HCT116 (cell line): ENCODE results near the gene IL17RB. TPM values are rescaled to one million over a fixed set of nuclear protein-coding genes. Genes with fewer than 3 reads are reported as not detected.

Experiments used
- ATAC-seq: fragments of 200-7000 bp; cut with Tn5 transposase; 2 replicates; pipeline ENCODE4 v1.9.1; 2020; ENCODE audit warnings: mild to moderate bottlenecking, moderate library complexity
- BruUV-seq: library from RNA; stranded (reverse); fragments of 400-500 nt; replicated peaks from 2 replicates; lab custom pipeline; 2021; lab: Mats Ljungman, UMichigan
- CTCF ChIA-PET: fragments of 300-600 bp; sonication (Branson Sonifier 250); formaldehyde crosslinking; loops from one replicate; lab custom pipeline; 2021; ENCODE audit warnings: antibody characterized with exemption; lab: Charles Lee
- POLR2A ChIA-PET: fragments of 300-600, 350-600 bp; sonication (Branson Sonifier 250); formaldehyde crosslinking; loops from one replicate; lab custom pipeline; 2021; ENCODE audit warnings: antibody characterized with exemption; lab: Charles Lee
- RAD21 ChIA-PET, 2 experiments: fragments of 300-600 bp; sonication (Branson Sonifier 250); formaldehyde crosslinking; loops; one replicate each; lab custom pipeline; 2023; ENCODE audit warnings: low total read pairs in 2 of 2; ENCODE audit not compliant: uncharacterized antibody in 2 of 2, unreplicated experiment in 2 of 2, low non-redundant PET in 1 of 2; lab: Charles Lee
- DNase-seq: peaks from one replicate; pipeline ENCODE4 v3.0.0-alpha.2; 2010; ENCODE audit warnings: low read depth, low spot score
- H2AFZ ChIP-seq: fragments of 200-600 bp; shearing (Covaris generic), sonication (generic); 2 replicates; pipeline ENCODE4 v1.6.1; 2017; ENCODE audit warnings: low read depth, mixed run types, mixed read lengths, antibody characterized with exemption, low read length; ENCODE audit not compliant: poor library complexity, severe bottlenecking
- H3K27ac ChIP-seq: 2 replicates; pipeline ENCODE4 v1.5.1; 2012; ENCODE audit warnings: low read depth, low read length
- H3K27me3 ChIP-seq: fragments of 200-600 bp; sonication (generic); 2 replicates; pipeline ENCODE4 v1.6.1; 2016; ENCODE audit warnings: mixed run types, low read length, mixed read lengths; ENCODE audit not compliant: insufficient read depth
- H3K36me3 ChIP-seq, 2 experiments: fragments of 200-500 bp in 1 of 2; fragments of 200-600 bp in 1 of 2; sonication (Bioruptor generic) in 1 of 2; sonication (generic) in 1 of 2; 2 replicates each; pipeline versions ENCODE4 v1.5.1 to v1.6.1; 2014 to 2016; ENCODE audit warnings: low read length in 2 of 2, inconsistent platforms in 1 of 2, mixed read lengths in 1 of 2, mixed run types in 1 of 2; ENCODE audit not compliant: insufficient read depth in 2 of 2, control insufficient read depth in 1 of 2
- H3K4me1 ChIP-seq, 2 experiments: fragments of 200-600 bp in 1 of 2; sonication (generic) in 1 of 2; 2 replicates each; pipeline versions ENCODE4 v1.5.1 to v1.6.1; 2012 to 2017; ENCODE audit warnings: low read length in 2 of 2, inconsistent platforms in 1 of 2, mild to moderate bottlenecking in 1 of 2, mixed read lengths in 1 of 2, mixed run types in 1 of 2, moderate library complexity in 1 of 2; ENCODE audit not compliant: insufficient read depth in 2 of 2, control insufficient read depth in 1 of 2
- H3K4me2 ChIP-seq: fragments of 200-600 bp; sonication (generic); 2 replicates; pipeline ENCODE4 v1.6.1; 2017; ENCODE audit warnings: mixed run types, low read length, mixed read lengths
- H3K4me3 ChIP-seq, 2 experiments: fragments of 200-600 bp in 1 of 2; sonication (generic) in 1 of 2; replicated peaks in 1 of 2; 2 replicates each; pipeline ENCODE4 v1.5.1; 2011 to 2016; ENCODE audit warnings: low read length in 2 of 2, control low read depth in 1 of 2, low read depth in 1 of 2, mild to moderate bottlenecking in 1 of 2, mixed read lengths in 1 of 2, mixed run types in 1 of 2
- H3K79me2 ChIP-seq: fragments of 200-600 bp; sonication (generic); 2 replicates; pipeline ENCODE4 v1.6.1; 2017; ENCODE audit warnings: mild to moderate bottlenecking, mixed run types, low read length, moderate library complexity, mixed read lengths; ENCODE audit not compliant: insufficient read depth
- H3K9ac ChIP-seq: fragments of 200-600 bp; sonication (generic); 2 replicates; pipeline ENCODE4 v1.6.1; 2016; ENCODE audit warnings: low read length, mixed read lengths
- H3K9me2 ChIP-seq: fragments of 200-600 bp; sonication (generic), shearing (Covaris generic); 2 replicates; pipeline ENCODE4 v1.6.1; 2017; ENCODE audit warnings: mixed run types, mild to moderate bottlenecking, moderate library complexity; ENCODE audit not compliant: insufficient read depth
- H3K9me3 ChIP-seq, 2 experiments: fragments of 200-500 bp in 1 of 2; fragments of 200-600 bp in 1 of 2; sonication (Bioruptor generic) in 1 of 2; sonication (generic) in 1 of 2; 2 replicates each; pipeline ENCODE4 v1.6.1; 2014 to 2017; ENCODE audit warnings: low read length in 2 of 2, mixed read lengths in 2 of 2, inconsistent platforms in 1 of 2, low read depth in 1 of 2, mild to moderate bottlenecking in 1 of 2, mixed run types in 1 of 2, moderate library complexity in 1 of 2; ENCODE audit not compliant: control insufficient read depth in 1 of 2, insufficient read depth in 1 of 2
- H4K20me1 ChIP-seq: fragments of 200-600 bp; sonication (generic), shearing (Covaris generic); 2 replicates; pipeline ENCODE4 v1.6.1; 2017; ENCODE audit warnings: mixed run types, mild to moderate bottlenecking, moderate library complexity; ENCODE audit not compliant: insufficient read depth
- CBX3 ChIP-seq: IDR thresholded peaks from 2 replicates; pipeline ENCODE4 v1.6.1; 2012; ENCODE audit warnings: low read depth
- CEBPB ChIP-seq: IDR thresholded peaks from 2 replicates; pipeline ENCODE4 v1.6.1; 2012; ENCODE audit warnings: low read depth
- ELF1 ChIP-seq: IDR thresholded peaks from 2 replicates; pipeline ENCODE4 v1.6.1; 2012; ENCODE audit warnings: low read depth, borderline replicate concordance
- EZH2phosphoT487 ChIP-seq: fragments of 200-600 bp; IDR thresholded peaks from 2 replicates; pipeline ENCODE4 v1.6.1; 2018; ENCODE audit warnings: antibody characterized with exemption, borderline replicate concordance
- RAD21 ChIP-seq: IDR thresholded peaks from 2 replicates; pipeline ENCODE4 v1.6.1; 2012; ENCODE audit warnings: low read depth, mild to moderate bottlenecking
- SIN3A ChIP-seq: IDR thresholded peaks from 2 replicates; pipeline ENCODE4 v1.6.1; 2012; ENCODE audit warnings: low read depth
- SP1 ChIP-seq: IDR thresholded peaks from 2 replicates; pipeline ENCODE4 v1.6.1; 2012; ENCODE audit warnings: low read depth
- TCF7L2 ChIP-seq: IDR thresholded peaks from 2 replicates; pipeline ENCODE4 v1.7.0; 2011; ENCODE audit warnings: borderline replicate concordance, inconsistent platforms; ENCODE audit not compliant: insufficient read depth, insufficient read length; ENCODE audit errors: extremely low read depth
- ZFX ChIP-seq: fragments of 450-650 bp; IDR thresholded peaks from 2 replicates; pipeline ENCODE4 v1.6.1; 2017
- ZNF274 ChIP-seq: fragments of 200-500 bp; sonication (Bioruptor generic); IDR thresholded peaks from 2 replicates; pipeline ENCODE4 v1.6.1; 2014; ENCODE audit warnings: mild to moderate bottlenecking, low read depth, low read length, inconsistent platforms
- intact Hi-C: fragments of 100-400 bp; cut with micrococcal nuclease; formaldehyde crosslinking; loops from 2 replicates; pipeline ENCODE4 v1.10.0; 2022
- total RNA-seq: library from RNA; stranded (reverse); gene quantifications from one replicate; pipeline ENCODE4 v1.2.1, GENCODE V29; 2021; ENCODE audit not compliant: unreplicated experiment
- TF ChIP-seq, protein P1 (sequence below), 3 experiments: fragments of 200-600 bp in 1 of 3; sonication (generic) in 1 of 3; IDR thresholded peaks in 2 of 3; conservative IDR thresholded peaks in 1 of 3; 2 replicates each; pipeline ENCODE4 v1.5.1; 2012 to 2017; ENCODE audit warnings: low read depth in 2 of 3, low read length in 2 of 3, antibody characterized with exemption in 1 of 3, borderline replicate concordance in 1 of 3, control low read depth in 1 of 3, mild to moderate bottlenecking in 1 of 3, mixed read lengths in 1 of 3, mixed run types in 1 of 3, moderate library complexity in 1 of 3; ENCODE audit not compliant: insufficient read depth in 1 of 3
- TF ChIP-seq, protein P2 (sequence below): IDR thresholded peaks from 2 replicates; pipeline ENCODE4 v1.6.1; 2012
- TF ChIP-seq, protein P3 (sequence below): IDR thresholded peaks from 2 replicates; pipeline ENCODE4 v1.6.1; 2012; ENCODE audit warnings: low read depth

The IL17RB gene
- total RNA-seq, 1 experiment from 2014 or later: 8.3 TPM

DNA sequence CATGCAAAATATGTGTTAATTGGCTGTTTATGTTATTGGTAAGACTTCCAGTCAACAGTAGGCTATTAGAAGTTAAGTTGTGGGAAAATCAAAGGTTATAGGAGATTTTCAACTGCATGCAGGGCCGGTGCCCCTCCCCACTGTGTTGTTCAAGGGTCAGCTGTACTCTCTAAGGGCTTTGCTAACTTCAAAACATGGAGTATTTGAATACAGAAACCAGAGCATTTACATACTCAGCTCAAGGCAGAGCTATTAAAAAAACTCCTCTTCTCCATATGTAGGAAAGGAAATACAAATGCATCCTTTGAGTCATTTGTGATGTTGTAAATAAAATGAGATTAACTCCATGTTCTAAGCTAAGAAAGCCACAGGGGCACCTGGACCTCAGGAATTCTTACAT lies 16.8 kb downstream of the IL17RB start:
- BruUV-seq: no TSS peak
- no peak overlapping the region for H3K4me2 ChIP-seq
- ATAC-seq (no peak), DNase-seq (no peak)
- peaks cover 9 to 13% of the 10 kb centered on the region in 2 experiments; a peak in 3 of 4 replicates for H3K36me3 ChIP-seq
- no peaks in the 10 kb centered on the region for H3K27me3 ChIP-seq
- intact Hi-C loops: no loop called here
- no peak overlapping the region for H3K27ac ChIP-seq
- H2AFZ ChIP-seq: no peak overlapping the region
- no peaks in the 10 kb centered on the region for H3K79me2 ChIP-seq
- no peaks in the 10 kb centered on the region for H3K9me3 ChIP-seq
- no peaks in the 10 kb centered on the region for H3K9me2 ChIP-seq
- H3K9ac ChIP-seq: no peak overlapping the region
- TF ChIP-seq CBX3 (no peak), CEBPB (no peak), SIN3A (no peak), SP1 (no peak), ZFX (no peak), ZNF274 (no peak), ELF1 (no peak)
- no peaks in the 10 kb centered on the region for H4K20me1 ChIP-seq
- H3K4me1 ChIP-seq: no peaks in the 10 kb centered on the region
- H3K4me3 ChIP-seq: no peak overlapping the region
- ChIA-PET RAD21 (no interaction called here), CTCF (no interaction called here), POLR2A (no interaction called here)

DNA sequence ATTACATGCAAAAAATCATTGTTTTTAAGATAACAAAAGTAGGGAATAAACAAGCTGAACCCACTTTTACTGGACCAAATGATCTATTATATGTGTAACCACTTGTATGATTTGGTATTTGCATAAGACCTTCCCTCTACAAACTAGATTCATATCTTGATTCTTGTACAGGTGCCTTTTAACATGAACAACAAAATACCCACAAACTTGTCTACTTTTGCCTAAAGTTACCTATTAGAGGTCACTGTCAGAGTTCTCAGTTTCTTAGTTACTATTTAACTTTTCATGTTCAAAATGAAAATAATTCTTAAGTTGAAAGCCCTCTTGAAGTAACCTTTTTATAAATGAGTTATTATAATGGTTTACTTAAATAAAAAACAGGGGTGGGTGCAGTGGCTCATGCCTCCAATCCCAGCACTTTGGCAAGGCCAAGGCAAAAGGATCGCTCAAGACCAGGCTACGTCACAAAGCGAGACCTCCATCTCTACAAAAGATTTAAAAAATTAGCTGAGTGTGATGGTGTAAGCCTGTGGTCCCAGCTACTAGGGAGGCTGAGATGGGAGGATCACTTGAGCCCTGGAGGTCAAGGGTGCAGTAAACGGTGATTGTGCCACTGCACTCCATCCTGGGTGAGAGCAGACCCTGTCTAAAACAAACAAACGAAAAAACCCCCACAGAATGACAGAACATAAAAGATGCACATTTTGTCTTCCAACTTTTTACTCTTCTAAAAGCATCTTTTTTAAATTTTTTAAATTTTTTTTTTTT lies 19.5 kb downstream of the IL17RB start:
- DNase-seq (no peak), ATAC-seq (no peak)
- CTCF ChIA-PET: no interaction called here
- Histone ChIP-seq H3K4me1 (no peaks in the 10 kb centered on the region), H3K4me2 (no peak overlapping the region), H3K27ac (no peak overlapping the region), H3K4me3 (no peak overlapping the region), H4K20me1 (no peaks in the 10 kb centered on the region), H2AFZ (no peak overlapping the region), H3K9me3 (no peaks in the 10 kb centered on the region), H3K27me3 (no peaks in the 10 kb centered on the region), H3K9me2 (no peaks in the 10 kb centered on the region), H3K9ac (no peak overlapping the region), H3K79me2 (no peaks in the 10 kb centered on the region), H3K36me3 (peaks cover 17 to 18% of the 10 kb centered on the region in 2 experiments; a peak in 3 of 4 replicates)
- BruUV-seq: no TSS peak
- POLR2A ChIA-PET: no interaction called here
- RAD21 ChIA-PET: no interaction called here
- intact Hi-C loops: no loop called here
- TF ChIP-seq RAD21: no peak
- TF ChIP-seq SIN3A: no peak
- no peak for TF ChIP-seq ZFX
- TF ChIP-seq, protein P1, sequence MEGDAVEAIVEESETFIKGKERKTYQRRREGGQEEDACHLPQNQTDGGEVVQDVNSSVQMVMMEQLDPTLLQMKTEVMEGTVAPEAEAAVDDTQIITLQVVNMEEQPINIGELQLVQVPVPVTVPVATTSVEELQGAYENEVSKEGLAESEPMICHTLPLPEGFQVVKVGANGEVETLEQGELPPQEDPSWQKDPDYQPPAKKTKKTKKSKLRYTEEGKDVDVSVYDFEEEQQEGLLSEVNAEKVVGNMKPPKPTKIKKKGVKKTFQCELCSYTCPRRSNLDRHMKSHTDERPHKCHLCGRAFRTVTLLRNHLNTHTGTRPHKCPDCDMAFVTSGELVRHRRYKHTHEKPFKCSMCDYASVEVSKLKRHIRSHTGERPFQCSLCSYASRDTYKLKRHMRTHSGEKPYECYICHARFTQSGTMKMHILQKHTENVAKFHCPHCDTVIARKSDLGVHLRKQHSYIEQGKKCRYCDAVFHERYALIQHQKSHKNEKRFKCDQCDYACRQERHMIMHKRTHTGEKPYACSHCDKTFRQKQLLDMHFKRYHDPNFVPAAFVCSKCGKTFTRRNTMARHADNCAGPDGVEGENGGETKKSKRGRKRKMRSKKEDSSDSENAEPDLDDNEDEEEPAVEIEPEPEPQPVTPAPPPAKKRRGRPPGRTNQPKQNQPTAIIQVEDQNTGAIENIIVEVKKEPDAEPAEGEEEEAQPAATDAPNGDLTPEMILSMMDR (IDR thresholded peaks at IDR 0.05 in 2 of 3, conservative IDR thresholded peaks at IDR 0.05 in 1 of 3; ENCODE audit: borderline replicate concordance in 1 of 3, insufficient read depth in 1 of 3, low read depth in 2 of 3, low read length in 2 of 3): no peak
- no peak for TF ChIP-seq EZH2phosphoT487
- TF ChIP-seq CBX3: no peak
- TF ChIP-seq, protein P2, sequence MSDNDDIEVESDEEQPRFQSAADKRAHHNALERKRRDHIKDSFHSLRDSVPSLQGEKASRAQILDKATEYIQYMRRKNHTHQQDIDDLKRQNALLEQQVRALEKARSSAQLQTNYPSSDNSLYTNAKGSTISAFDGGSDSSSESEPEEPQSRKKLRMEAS: no peak
- TF ChIP-seq TCF7L2: no peak
- TF ChIP-seq, protein P3, sequence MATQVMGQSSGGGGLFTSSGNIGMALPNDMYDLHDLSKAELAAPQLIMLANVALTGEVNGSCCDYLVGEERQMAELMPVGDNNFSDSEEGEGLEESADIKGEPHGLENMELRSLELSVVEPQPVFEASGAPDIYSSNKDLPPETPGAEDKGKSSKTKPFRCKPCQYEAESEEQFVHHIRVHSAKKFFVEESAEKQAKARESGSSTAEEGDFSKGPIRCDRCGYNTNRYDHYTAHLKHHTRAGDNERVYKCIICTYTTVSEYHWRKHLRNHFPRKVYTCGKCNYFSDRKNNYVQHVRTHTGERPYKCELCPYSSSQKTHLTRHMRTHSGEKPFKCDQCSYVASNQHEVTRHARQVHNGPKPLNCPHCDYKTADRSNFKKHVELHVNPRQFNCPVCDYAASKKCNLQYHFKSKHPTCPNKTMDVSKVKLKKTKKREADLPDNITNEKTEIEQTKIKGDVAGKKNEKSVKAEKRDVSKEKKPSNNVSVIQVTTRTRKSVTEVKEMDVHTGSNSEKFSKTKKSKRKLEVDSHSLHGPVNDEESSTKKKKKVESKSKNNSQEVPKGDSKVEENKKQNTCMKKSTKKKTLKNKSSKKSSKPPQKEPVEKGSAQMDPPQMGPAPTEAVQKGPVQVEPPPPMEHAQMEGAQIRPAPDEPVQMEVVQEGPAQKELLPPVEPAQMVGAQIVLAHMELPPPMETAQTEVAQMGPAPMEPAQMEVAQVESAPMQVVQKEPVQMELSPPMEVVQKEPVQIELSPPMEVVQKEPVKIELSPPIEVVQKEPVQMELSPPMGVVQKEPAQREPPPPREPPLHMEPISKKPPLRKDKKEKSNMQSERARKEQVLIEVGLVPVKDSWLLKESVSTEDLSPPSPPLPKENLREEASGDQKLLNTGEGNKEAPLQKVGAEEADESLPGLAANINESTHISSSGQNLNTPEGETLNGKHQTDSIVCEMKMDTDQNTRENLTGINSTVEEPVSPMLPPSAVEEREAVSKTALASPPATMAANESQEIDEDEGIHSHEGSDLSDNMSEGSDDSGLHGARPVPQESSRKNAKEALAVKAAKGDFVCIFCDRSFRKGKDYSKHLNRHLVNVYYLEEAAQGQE: no peak
- no peak for TF ChIP-seq ELF1
- TF ChIP-seq CEBPB: no peak
